ENCODE results near the gene EZH1.
"Not testable (repeated sequence)": the region's sequence is repeated elsewhere in the genome, so short reads cannot be mapped to it uniquely, and the experiment has no call there.

Gene EZH1

DNA sequence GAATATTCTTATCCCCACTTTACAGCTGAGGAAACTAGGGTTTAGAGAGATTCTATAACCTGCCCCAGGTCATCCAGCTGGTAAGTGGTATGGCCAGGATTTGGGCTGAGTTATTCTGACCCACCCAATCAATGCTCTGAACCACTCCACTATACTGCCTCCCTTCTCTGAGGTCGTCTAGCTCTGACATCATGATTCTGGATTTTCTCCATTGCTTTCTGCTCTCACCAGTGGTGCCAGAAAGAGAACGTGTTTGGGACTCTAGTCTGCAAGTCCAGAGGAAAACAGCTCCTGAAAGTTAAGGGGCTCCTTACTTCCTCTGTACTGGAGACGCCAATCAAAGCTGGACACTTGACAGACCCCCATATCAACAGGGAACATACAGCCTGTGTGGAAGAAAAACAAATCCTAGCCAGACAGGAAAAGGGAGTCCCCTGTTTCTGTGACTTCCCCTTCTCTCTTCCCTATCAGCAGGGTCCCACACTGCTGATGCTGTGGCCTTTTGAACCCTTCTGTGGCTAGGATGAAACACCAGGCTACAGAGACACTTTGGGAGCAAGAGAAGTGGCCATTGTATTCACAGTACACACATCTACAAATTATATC lies 6.0 kb upstream of the EZH1 start:
- DNase-seq (ENCODE audit: low read depth, low spot score) = no peak
- H3K4me3 ChIP-seq (ENCODE audit: low read depth, low read length) = no peak overlapping the region
- TF ChIP-seq, protein P1, sequence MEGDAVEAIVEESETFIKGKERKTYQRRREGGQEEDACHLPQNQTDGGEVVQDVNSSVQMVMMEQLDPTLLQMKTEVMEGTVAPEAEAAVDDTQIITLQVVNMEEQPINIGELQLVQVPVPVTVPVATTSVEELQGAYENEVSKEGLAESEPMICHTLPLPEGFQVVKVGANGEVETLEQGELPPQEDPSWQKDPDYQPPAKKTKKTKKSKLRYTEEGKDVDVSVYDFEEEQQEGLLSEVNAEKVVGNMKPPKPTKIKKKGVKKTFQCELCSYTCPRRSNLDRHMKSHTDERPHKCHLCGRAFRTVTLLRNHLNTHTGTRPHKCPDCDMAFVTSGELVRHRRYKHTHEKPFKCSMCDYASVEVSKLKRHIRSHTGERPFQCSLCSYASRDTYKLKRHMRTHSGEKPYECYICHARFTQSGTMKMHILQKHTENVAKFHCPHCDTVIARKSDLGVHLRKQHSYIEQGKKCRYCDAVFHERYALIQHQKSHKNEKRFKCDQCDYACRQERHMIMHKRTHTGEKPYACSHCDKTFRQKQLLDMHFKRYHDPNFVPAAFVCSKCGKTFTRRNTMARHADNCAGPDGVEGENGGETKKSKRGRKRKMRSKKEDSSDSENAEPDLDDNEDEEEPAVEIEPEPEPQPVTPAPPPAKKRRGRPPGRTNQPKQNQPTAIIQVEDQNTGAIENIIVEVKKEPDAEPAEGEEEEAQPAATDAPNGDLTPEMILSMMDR (IDR thresholded peaks at IDR 0.05; ENCODE audit: insufficient read depth, low read length, missing control alignments) = no peak
- ChIA-PET POLR2A (no interaction called here), CTCF (interaction anchor here (1.0 to 4.6 kb wide), 2 partner anchors 11 to 12 kb away, joined by 3 to 35 read pairs; no protein-coding TSS in a partner anchor)

DNA sequence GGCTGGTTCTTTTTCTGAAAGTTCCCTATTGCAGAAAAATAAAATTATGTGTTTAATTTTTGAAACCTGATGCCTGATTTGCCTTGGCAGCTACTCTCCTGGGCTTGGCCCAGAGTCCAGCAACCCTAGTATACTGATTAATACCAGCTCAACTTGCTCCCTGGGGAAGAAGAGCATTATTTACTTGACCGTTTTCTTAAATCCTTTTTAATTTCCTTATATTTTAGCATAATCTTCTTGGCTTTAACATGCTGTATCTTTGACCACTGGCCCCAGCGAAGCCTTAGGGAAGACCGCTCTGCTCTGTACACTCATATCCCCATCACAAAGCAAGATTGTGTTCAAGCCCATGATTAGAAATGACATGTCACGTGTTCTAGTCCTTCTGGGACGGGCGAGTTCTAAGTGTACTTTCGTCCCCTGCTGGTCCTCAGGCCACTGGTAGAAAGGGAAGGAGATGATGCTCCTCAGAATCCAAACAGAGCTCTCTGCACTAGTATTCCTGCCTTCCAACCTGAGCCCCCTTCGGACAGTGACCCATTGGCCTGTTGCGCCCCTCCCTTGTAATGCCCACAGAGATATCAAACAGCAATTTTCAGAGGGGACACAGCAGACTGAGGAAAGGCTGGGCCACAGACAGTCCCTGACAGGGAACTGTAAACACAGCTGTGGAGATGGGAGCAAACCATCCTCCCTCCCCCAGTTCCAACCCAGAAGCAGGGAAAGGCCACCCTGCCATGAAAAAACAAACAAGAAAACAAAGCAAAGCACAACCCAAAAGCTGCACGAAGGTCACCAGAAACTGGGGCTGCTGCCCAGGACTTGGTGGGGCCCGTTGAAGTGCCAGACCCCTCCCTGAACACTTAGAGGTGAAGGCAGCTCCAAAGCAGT lies 4.3 kb upstream of the EZH1 start:
- DNase-seq (ENCODE audit: low read depth, low spot score) = no peak
- H3K4me3 ChIP-seq (ENCODE audit: low read depth, low read length) = no peak overlapping the region
- CTCF ChIA-PET = interaction anchor here (1.2 to 4.6 kb wide), 3 partner anchors 11 to 17 kb away, joined by 3 to 35 read pairs (median 5); no protein-coding TSS in a partner anchor
- POLR2A ChIA-PET = no interaction called here
- TF ChIP-seq, protein P1 (IDR thresholded peaks at IDR 0.05; ENCODE audit: insufficient read depth, low read length, missing control alignments) = no peak

DNA sequence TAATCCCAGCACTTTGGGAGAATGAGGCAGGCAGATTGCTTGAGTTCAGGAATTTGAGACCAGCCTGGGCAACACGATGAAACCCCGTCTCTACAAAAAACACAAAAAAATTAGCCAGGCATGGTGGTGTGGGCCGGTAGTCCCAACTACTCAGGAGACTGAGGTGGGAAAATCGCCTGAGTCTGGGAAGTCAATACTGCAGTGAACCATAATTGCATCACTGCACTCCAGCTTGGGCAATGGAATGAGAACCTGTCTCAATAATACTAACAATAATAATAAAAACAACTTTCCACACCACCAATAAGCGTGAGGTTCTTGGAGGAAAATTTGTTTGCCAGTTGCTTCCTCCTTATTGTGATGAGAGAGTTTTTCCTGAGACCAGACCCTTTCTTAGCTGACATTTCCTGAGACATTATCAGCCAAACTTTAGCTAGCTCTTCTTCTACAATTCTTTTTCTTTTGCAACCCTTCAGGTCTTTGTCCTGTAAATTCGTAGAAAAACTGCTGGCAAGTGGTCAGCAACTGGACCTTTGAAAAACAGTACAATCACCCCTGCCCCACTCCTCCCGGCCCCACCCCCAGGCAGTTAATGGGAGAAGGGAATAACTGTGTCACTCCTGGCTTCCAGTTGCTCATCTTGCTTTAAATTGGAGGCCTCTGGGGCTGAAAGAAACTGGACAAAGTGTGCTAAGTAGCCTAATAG lies 3.5 kb upstream of the EZH1 start:
- CTCF ChIA-PET = interaction anchor here (1.3 to 4.6 kb wide), 2 partner anchors 14 to 18 kb away, joined by 3 to 35 read pairs; no protein-coding TSS in a partner anchor
- no peak for DNase-seq (ENCODE audit: low read depth, low spot score)
- POLR2A ChIA-PET = no interaction called here
- H3K4me3 ChIP-seq (ENCODE audit: low read depth, low read length) = no peak overlapping the region
- TF ChIP-seq, protein P1 (IDR thresholded peaks at IDR 0.05; ENCODE audit: insufficient read depth, low read length, missing control alignments) = no peak

DNA sequence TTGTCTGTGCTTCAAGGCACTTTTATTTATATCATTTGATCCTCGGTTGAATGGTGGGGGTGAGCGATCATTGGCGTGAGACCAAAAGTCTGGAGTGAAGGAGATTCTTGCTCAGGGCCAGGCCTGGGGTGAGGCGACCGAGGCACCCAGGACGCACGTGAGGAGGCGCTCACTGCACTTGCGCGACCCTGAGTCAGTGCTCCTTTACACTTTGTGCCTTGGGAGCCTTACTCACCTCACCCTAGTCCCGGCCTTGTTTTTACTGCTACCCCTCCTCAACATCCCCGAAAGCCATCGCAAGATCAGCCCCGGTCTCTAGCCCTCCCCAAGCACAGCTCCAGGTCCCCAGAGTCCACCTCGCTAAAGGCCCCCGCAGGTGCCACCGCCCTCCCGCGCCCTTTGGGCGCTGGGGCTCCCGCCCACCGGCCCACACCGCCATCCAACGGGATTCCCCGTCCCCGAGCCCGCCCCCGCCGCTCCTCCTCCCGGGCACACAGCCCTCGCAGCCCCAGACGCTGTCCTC lies 496 bp downstream of the EZH1 start:
- ChIA-PET POLR2A (no interaction called here), CTCF (interaction anchor here (0.8 to 1.7 kb wide), 6 partner anchors 9 to 166 kb away, joined by 3 to 6 read pairs (median 4); partner anchors contain the start of gene BECN1)
- DNase-seq (ENCODE audit: low read depth, low spot score) = no peak
- TF ChIP-seq, protein P1 (IDR thresholded peaks at IDR 0.05; ENCODE audit: insufficient read depth, low read length, missing control alignments) = no peak
- H3K4me3 ChIP-seq (ENCODE audit: low read depth, low read length) = peak overlapping the region; percentile 86

DNA sequence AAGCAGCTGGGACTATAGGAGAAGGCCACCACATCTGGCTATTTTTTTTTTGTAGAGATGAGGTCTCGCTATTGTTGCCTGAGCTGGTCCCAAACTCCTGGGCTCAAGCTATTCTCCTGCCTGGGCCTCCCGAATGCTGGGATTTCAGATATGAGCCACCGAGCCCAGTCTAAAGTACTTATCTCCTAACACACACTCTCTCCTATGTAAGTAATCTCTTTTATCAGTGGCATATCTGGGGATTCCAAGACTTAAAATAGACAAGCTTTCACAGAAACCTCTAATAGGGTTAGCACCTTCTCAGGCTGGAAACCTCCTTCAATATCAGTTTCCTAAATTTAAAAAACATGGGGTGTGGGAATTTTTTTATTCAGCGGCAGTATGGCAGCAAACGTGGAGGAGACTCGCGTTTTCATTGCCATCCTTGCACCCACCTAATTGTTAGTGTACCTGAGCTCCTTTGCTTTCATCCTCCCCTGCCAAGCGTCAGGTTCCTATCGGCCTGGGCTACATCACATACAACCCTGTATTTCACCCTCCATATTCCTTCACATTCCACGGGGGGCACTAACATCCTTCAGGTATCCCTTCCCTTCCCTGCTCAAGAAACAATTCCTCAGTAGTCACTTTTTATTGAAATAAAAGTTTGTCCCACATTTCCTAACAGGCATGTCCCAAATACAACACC lies 1.1 kb downstream of the EZH1 start:
- ChIA-PET CTCF (interaction anchor here (0.6 to 1.7 kb wide), 7 partner anchors 9 to 165 kb away, joined by 3 to 6 read pairs (median 4); partner anchors contain the start of gene BECN1), POLR2A (no interaction called here)
- DNase-seq (ENCODE audit: low read depth, low spot score) = no peak
- TF ChIP-seq, protein P1 (IDR thresholded peaks at IDR 0.05; ENCODE audit: insufficient read depth, low read length, missing control alignments) = peak; percentile 17
- peak overlapping the region; percentile 86 for H3K4me3 ChIP-seq (ENCODE audit: low read depth, low read length)

DNA sequence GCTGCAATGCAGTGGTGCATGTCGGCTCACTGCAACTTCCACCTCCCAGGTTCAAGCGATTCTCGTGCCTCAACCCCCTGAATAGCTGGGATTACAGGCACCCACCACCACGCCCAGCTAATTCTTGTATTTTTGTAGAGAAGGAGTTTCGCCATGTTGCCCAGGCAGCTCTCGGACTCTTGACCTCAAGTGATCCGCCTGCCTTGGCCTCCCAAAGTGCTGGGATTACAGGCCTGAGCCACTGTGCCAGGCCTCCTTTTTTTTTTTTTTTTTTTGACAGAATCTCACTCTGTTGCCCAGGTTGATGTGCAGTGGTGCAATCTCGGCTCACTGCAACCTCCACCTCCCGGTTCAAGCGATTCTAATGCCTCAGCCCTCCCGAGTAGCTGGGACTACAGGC lies 1.9 kb downstream of the EZH1 start:
- H3K4me3 ChIP-seq (ENCODE audit: low read depth, low read length); DNase-seq (ENCODE audit: low read depth, low spot score); POLR2A ChIA-PET: not testable (repeated sequence)
- CTCF ChIA-PET = interaction anchor here (0.7 to 1.7 kb wide), 4 partner anchors 18 to 164 kb away, joined by 3 to 6 read pairs (median 4); partner anchors contain the start of genes BECN1 and RAMP2

All from AG04449 (cell line).